Prostate gland (tissue), 2 donors: ENCODE data around the gene SLC6A11. TPM values are rescaled to one million over a fixed set of nuclear protein-coding genes. Genes with fewer than 3 reads are reported as not detected.
A peak's percentile ranks its signal among the peaks of the same experiment; 100 is the strongest.

Experiments
- DNase-seq: peaks from one replicate; pipeline ENCODE4 v3.0.0-alpha.2; 2019; ENCODE audit warnings: low spot score
- H3K27ac ChIP-seq, 2 donors: fragments of 200-600 bp; sonication (generic); 2 replicates each; pipeline ENCODE4 v1.5.1; 2017 to 2019
- H3K27me3 ChIP-seq: fragments of 200-600 bp; sonication (generic); replicated peaks from 2 replicates; pipeline ENCODE4 v1.5.1; 2019; ENCODE audit not compliant: insufficient read depth
- H3K36me3 ChIP-seq, 2 donors: fragments of 200-600 bp; sonication (generic); 1 replicate in 1 of 2; 2 replicates in 1 of 2; pipeline versions ENCODE4 v1.5.1 to v1.8.1; 2017 to 2019
- H3K4me1 ChIP-seq: fragments of 200-600 bp; sonication (generic); replicated peaks from 2 replicates; pipeline ENCODE4 v1.5.1; 2019
- H3K4me3 ChIP-seq, 2 donors: fragments of 200-600 bp; sonication (generic); 2 replicates each; pipeline ENCODE4 v1.5.1; 2017 to 2019
- H3K9me3 ChIP-seq: fragments of 200-600 bp; sonication (generic); 2 replicates; pipeline ENCODE4 v1.5.1; 2017
- POLR2A ChIP-seq: fragments of 450-650 bp; IDR thresholded peaks from one replicate; pipeline ENCODE4 v1.6.1; 2016; ENCODE audit warnings: antibody characterized with exemption, mild to moderate bottlenecking
- POLR2AphosphoS5 ChIP-seq: sonication (generic); formaldehyde crosslinking; IDR thresholded peaks from one replicate; pipeline ENCODE4 v1.6.1; 2017; ENCODE audit warnings: antibody characterized with exemption
- WGBS: methylation state at CpG from one replicate; pipeline ENCODE4 v1.1.5; 2018; 5-methylcytosine and 5-hydroxymethylcytosine counted together
- intact Hi-C: fragments of 100-400 bp; cut with DNase I; formaldehyde crosslinking; loops from one replicate; pipeline ENCODE4 v1.14.2; 2022
- total RNA-seq, 2 donors: library from RNA; depleted of rRNA; stranded (reverse); fragments of >200 nt; gene quantifications; one replicate each; pipeline ENCODE4 v1.1.0, GENCODE V29; 2016
- TF ChIP-seq, protein P1 (sequence below), 4 experiments: fragments of 200-600 bp in 2 of 4; fragments of 450-650 bp in 2 of 4; sonication (generic) in 2 of 4; IDR thresholded peaks; 1 replicate in 3 of 4; 2 replicates in 1 of 4; pipeline ENCODE4 v1.5.1; 2016 to 2019; ENCODE audit warnings: antibody characterized with exemption in 4 of 4, mild to moderate bottlenecking in 2 of 4, moderate library complexity in 2 of 4

Gene SLC6A11
- total RNA-seq, 2 donors from 2014 or later = 3.6 to 6.9 TPM

DNA sequence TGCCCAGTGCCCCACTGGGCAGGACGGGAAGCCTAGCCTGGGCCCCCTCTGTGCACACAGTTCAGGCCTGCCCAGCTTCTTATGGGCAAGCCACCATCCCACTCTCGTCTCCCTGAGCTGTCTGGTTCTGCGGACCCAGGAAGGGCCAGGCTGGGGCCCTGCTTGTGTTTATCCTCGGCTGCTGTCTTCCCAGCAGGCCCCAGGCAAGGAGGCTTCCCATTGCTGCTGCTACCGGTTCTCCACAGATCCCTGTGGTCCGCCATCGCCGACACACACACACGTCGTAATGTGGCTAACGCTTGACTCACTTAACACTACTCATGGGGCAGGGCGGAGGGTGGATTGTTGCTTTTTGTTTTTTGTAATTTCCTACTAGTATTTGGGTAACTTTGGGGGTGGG, 124.1 kb downstream of the SLC6A11 start:
- Histone ChIP-seq H3K4me3 (no peak overlapping the region), H3K9me3 (no peaks in the 10 kb centered on the region), H3K36me3 (no peaks in the 10 kb centered on the region), H3K27me3 (no peaks in the 10 kb centered on the region), H3K27ac (no peak overlapping the region), H3K4me1 (no peaks in the 10 kb centered on the region)
- no peak for DNase-seq
- intact Hi-C loops = no loop called here
- 85% methylated on average over 12 of the region's 12 CpGs for WGBS
- TF ChIP-seq POLR2A = no peak
- TF ChIP-seq, protein P1, sequence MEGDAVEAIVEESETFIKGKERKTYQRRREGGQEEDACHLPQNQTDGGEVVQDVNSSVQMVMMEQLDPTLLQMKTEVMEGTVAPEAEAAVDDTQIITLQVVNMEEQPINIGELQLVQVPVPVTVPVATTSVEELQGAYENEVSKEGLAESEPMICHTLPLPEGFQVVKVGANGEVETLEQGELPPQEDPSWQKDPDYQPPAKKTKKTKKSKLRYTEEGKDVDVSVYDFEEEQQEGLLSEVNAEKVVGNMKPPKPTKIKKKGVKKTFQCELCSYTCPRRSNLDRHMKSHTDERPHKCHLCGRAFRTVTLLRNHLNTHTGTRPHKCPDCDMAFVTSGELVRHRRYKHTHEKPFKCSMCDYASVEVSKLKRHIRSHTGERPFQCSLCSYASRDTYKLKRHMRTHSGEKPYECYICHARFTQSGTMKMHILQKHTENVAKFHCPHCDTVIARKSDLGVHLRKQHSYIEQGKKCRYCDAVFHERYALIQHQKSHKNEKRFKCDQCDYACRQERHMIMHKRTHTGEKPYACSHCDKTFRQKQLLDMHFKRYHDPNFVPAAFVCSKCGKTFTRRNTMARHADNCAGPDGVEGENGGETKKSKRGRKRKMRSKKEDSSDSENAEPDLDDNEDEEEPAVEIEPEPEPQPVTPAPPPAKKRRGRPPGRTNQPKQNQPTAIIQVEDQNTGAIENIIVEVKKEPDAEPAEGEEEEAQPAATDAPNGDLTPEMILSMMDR (IDR thresholded peaks at IDR 0.05) = no peak
- no peak for TF ChIP-seq POLR2AphosphoS5

DNA sequence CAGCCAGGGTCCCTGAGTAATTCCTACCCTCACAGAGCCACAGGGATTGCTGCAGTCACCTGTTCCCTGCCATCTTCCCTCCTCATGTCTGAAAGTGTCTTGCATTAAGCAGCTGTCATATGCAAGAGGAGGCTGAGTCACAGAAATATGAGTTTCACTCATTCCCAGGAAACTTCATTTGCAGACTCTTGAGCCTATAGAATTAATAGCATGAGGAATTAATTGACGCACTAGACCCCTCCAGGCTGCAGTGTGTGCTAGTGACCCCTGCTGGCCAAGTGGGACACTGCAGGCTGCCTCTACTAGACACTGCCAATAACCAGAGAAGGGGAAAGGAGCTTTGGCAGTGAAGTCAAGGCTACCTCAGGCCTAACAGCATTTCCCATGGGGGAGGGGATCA, 125.9 kb downstream of the SLC6A11 start:
- TF ChIP-seq, protein P1 (IDR thresholded peaks at IDR 0.05) = peak in 3 of 4 experiments; percentile 21 to 48 (median 25)
- TF ChIP-seq POLR2AphosphoS5 = no peak
- H3K9me3 ChIP-seq = no peaks in the 10 kb centered on the region
- no peaks in the 10 kb centered on the region for H3K27me3 ChIP-seq
- 80% methylated on average over 1 of the region's 1 CpG for WGBS
- intact Hi-C loops = no loop called here
- H3K27ac ChIP-seq = no peak overlapping the region
- H3K4me3 ChIP-seq = no peak overlapping the region
- H3K36me3 ChIP-seq = no peaks in the 10 kb centered on the region
- no peak for DNase-seq
- H3K4me1 ChIP-seq = no peaks in the 10 kb centered on the region

DNA sequence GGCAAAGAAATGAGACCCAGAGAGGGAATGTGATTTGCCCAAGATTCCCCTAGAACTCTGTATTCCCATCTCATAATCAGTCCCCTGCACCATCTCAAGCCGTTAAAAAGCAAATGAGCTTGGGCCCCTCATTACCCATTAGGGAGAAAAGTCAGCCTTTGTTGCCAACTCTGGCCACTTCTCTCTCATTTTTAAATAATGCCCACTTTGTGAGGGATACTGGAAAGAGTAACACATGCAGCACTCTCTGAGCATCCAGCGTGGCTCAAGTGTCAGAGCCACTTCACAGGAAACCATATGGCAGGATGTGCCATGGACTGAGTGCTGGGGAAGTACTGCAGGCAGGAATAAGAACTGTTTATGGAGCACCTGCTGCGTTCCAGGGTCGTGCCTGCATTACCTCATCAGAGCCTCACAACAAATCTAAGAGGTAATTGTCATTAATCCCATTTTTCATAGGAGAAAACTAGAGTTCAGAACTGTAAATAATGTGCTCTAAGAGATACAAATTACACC, 126.7 kb downstream of the SLC6A11 start:
- Histone ChIP-seq H3K4me3 (no peak overlapping the region), H3K27me3 (no peaks in the 10 kb centered on the region), H3K27ac (no peak overlapping the region), H3K9me3 (no peaks in the 10 kb centered on the region), H3K36me3 (no peaks in the 10 kb centered on the region), H3K4me1 (no peaks in the 10 kb centered on the region)
- intact Hi-C loops = no loop called here
- TF ChIP-seq, protein P1 (IDR thresholded peaks at IDR 0.05) = no peak
- TF ChIP-seq POLR2A (no peak), POLR2AphosphoS5 (no peak)
- DNase-seq = no peak
- WGBS = 87% methylated on average over 4 of the region's 4 CpGs

DNA sequence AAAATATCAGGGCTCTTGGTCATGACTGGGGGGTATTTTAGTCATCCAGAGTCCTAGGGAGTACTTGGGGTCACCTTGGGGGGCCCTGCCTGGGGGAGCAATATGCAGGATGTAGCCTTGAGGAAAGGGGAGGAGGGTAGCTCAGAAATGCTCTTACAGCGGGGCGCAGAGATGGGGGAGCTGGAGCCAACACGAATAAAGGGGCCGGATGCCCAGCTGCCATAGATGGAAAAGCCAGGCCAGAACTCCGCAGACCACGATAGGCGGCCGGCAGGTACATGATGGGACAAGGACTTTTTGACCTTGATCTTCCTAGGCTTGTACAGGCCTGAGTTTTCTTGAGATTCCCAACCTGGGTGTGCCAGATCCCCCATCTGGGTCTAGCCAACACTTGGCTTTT, 128.8 kb downstream of the SLC6A11 start:
- Histone ChIP-seq H3K4me3 (no peak overlapping the region), H3K27ac (no peak overlapping the region), H3K9me3 (no peaks in the 10 kb centered on the region), H3K4me1 (no peaks in the 10 kb centered on the region), H3K36me3 (no peaks in the 10 kb centered on the region), H3K27me3 (no peaks in the 10 kb centered on the region)
- intact Hi-C loops = loop anchor here (2.0 kb wide), 1 partner anchor 116 kb away; no protein-coding TSS in a partner anchor
- TF ChIP-seq POLR2AphosphoS5 (no peak), POLR2A (no peak)
- TF ChIP-seq, protein P1 (IDR thresholded peaks at IDR 0.05) = no peak
- no peak for DNase-seq
- WGBS = 94% methylated on average over 8 of the region's 8 CpGs

DNA sequence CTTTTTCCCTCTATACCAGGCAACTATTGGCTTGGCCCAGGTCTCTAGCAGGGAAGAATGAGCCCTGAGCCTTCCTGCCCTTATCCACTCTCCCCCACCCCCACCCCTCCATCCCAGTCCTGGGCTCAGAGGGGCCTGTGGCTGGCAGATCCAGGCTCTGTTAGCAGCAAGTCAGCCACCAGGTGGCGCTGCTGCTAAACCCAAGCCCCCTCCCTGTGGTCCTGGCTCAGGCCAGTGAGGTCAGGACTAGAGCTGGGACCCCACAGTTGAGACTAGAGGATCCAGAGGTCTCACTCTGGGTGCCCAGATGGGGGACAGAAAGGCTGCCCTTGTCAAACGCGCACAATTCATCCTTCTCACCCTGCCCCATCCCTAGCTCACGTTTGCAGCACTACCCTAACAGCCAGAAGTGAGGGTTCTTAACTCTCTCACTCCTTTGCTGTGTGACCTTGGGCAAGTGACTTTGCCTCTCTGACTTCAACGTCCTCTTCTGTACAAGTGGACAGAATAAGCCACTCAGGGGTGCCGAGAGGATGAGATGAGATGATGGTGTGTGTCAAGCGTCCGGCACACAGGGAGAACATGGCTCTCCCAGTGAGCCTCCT, 129.8 kb downstream of the SLC6A11 start:
- WGBS = 56% methylated on average over 8 of the region's 8 CpGs

More for the DNA sequence above, 129.8 kb downstream of the SLC6A11 start:
- no peaks in the 10 kb centered on the region for H3K36me3 ChIP-seq
- intact Hi-C loops = loop anchor here (2.0 kb wide), 1 partner anchor 115 kb away; no protein-coding TSS in a partner anchor
- no peak overlapping the region for H3K27ac ChIP-seq
- TF ChIP-seq POLR2A = no peak
- TF ChIP-seq, protein P1 (IDR thresholded peaks at IDR 0.05) = peak; percentile 70 to 86 (median 80)
- no peaks in the 10 kb centered on the region for H3K27me3 ChIP-seq
- H3K4me1 ChIP-seq = no peaks in the 10 kb centered on the region
- H3K9me3 ChIP-seq = no peaks in the 10 kb centered on the region
- peak; percentile 40 for DNase-seq
- no peak overlapping the region for H3K4me3 ChIP-seq
